Activated T-cell treated with anti-CD3 and anti-CD28 coated beads, Interleukin-2, amount 50 U/mL, for 72 hours (primary cell): ENCODE data around the gene BCAS2. TPM values are rescaled to one million over a fixed set of nuclear protein-coding genes. Genes with fewer than 3 reads are reported as not detected.
"Not testable (repeated sequence)": the region's sequence is repeated elsewhere in the genome, so short reads cannot be mapped to it uniquely, and the experiment has no call there.

Experiments
- ATAC-seq, 2 donors: fragments of 150-1000 bp; cut with Tn5 transposase; replicated peaks in 1 of 2; 2 replicates each; pipeline ENCODE4 v1.10.0; 2021; ENCODE audit warnings: moderate library complexity in 2 of 2, mild to moderate bottlenecking in 1 of 2
- DNase-seq, 2 donors: peaks; one replicate each; pipeline ENCODE4 v3.0.0; 2021 to 2022; ENCODE audit warnings: mixed read lengths in 1 of 2
- H3K27ac Mint-ChIP-seq: one replicate; pipeline ENCODE4 v1.8.0; 2022; ENCODE audit warnings: mild to moderate bottlenecking, moderate library complexity, mixed read lengths
- H3K27me3 Mint-ChIP-seq: one replicate; pipeline ENCODE4 v1.8.0; 2022; ENCODE audit warnings: low read depth, mixed read lengths
- H3K36me3 Mint-ChIP-seq, 2 donors: one replicate each; pipeline ENCODE4 v1.8.0; 2022; ENCODE audit warnings: mixed read lengths in 2 of 2, mild to moderate bottlenecking in 1 of 2; ENCODE audit not compliant: insufficient read depth in 2 of 2
- H3K4me1 Mint-ChIP-seq: one replicate; pipeline ENCODE4 v1.8.0; 2022; ENCODE audit warnings: low read depth, mixed read lengths
- H3K4me3 Mint-ChIP-seq, 2 donors: one replicate each; pipeline ENCODE4 v1.8.0; 2022; ENCODE audit warnings: mild to moderate bottlenecking in 2 of 2, mixed read lengths in 2 of 2, moderate library complexity in 2 of 2
- H3K9me3 Mint-ChIP-seq, 2 donors: one replicate each; pipeline ENCODE4 v1.8.0; 2022; ENCODE audit warnings: mixed read lengths in 2 of 2
- total RNA-seq, 2 donors: library from RNA; stranded (reverse); gene quantifications; one replicate each; pipeline ENCODE4 v1.2.3, GENCODE V29; 2022

Gene BCAS2
- total RNA-seq, 2 donors from 2014 or later: 27.5 to 30.4 TPM

DNA sequence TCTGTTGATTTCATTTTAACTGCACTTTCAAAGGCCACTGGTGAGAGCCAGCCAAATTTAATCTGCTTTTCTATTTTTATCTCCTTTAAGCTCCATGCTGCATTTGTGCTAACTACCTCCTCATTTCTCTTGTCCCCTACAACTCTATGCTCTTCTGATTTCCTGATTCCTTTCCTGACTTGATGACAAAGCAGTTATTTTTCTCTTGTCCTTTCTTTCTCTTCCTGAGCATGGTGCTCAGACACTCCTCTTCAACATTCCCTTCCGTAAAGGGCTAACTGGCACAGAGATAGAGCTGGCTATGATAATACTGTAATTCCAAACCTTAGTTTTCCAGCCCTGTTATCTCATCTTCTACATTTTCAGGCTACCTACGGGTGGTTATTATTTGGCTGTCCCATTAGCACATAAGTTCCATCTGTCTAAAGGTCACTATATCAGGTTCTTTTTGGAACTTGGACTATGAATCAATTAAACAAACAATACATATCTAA is 6.8 kb upstream of the BCAS2 start:
- no peaks in the 10 kb centered on the region for H3K9me3 Mint-ChIP-seq
- H3K4me1 Mint-ChIP-seq: no peaks in the 10 kb centered on the region
- H3K27me3 Mint-ChIP-seq: no peaks in the 10 kb centered on the region

DNA sequence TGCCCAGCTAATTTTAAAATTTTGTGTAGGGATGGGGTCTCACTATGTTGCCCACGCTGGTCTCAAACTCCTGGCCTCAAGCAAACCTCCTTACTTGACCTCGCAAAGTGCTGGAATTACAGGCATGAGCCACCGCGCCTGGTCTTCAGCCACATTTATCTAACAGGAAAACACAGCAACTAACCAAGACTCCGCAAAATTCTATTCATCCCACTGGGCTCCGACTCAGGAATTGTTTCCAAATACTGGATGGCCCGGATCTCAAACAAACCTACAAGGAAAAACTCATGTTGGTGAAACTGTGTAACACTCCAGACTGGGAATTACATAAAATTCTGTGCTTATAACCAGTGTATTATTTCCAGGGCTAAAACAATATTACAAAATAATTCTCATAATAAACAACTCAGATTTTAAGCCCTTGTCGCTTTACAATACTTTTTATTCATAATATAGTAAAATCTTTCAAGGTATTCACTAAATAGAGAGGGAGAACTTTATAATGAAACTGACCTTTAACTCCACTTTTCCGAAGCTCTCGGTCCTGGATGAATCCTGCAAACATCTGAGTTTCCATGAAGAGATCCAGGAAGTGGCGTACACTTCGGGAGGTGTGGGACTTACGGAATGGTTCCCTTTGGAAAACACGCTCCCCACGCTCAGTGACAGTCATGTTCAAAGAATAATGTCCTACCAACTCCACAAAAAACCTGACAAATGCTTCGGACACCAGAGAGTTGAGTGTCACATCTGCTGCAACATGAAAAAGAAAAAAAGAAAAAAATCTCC is 6.0 kb upstream of the BCAS2 start:
- Mint-ChIP-seq H3K4me3 (no peak overlapping the region), H3K4me1 (peaks cover 4% of the 10 kb centered on the region), H3K27me3 (no peaks in the 10 kb centered on the region), H3K36me3 (peaks cover 0 to 3% of the 10 kb centered on the region in 2 donors), H3K27ac (no peak overlapping the region), H3K9me3 (peaks cover 0 to under 1% of the 10 kb centered on the region in 2 donors)
- no peak for DNase-seq
- ATAC-seq: no peak

More for the DNA sequence above, 6.8 kb upstream of the BCAS2 start:
- ATAC-seq: no peak
- Mint-ChIP-seq H3K4me3 (no peak overlapping the region), H3K36me3 (peaks cover 0 to 2% of the 10 kb centered on the region in 2 donors), H3K27ac (no peak overlapping the region)
- no peak for DNase-seq

DNA sequence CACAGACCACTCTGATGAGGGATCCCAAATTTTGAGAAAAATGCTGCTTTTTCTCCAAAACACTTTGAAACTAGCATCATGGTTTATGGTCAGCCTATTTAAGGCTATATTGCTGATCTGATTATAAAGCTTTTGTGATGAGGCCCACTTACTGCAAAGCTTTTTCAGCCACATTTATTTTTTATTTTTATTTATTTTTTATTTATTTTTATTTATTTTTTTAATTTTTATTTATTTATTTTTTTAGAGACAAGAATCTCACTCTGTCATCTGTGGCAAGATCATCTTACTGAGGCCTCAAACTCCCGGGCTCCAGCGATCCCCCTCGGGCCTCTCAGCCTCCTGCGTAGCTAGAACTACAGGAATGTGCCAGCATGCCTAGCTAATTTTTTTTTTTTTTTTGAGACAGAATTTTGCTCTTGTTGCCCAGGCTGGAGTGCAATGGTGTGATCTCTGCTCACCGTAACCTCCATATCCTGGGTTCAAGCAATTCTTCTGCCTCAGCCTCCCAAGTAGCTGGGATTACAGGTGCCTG is 5.2 kb upstream of the BCAS2 start:
- H3K4me3 Mint-ChIP-seq: no peak overlapping the region
- ATAC-seq (no peak), DNase-seq (no peak)
- H3K27me3 Mint-ChIP-seq: no peaks in the 10 kb centered on the region
- no peak overlapping the region for H3K27ac Mint-ChIP-seq
- peaks cover 0 to 3% of the 10 kb centered on the region in 2 donors for H3K9me3 Mint-ChIP-seq
- H3K4me1 Mint-ChIP-seq: peaks cover 12% of the 10 kb centered on the region
- H3K36me3 Mint-ChIP-seq: peaks cover 2 to 5% of the 10 kb centered on the region in 2 donors

DNA sequence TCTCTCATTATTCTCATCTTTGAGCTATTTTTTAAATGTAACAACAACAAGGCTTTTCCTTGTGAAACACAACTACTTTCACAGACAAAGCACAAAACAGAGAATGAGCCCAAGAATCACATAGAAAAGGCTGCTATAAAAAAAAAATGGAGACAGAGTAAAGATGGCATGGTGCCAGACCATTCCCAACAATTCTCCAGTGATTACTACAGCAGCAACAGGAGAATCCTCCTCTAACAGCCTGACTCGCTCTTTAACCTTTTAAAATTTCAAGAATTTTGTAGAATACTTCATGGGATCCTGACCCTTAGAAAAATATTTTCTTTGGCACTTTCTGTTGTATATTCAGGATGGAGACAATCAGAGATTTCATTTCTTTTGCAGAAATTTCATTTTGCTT is 3.8 kb upstream of the BCAS2 start:
- no peak for ATAC-seq
- Mint-ChIP-seq H3K9me3 (peaks cover 0 to 3% of the 10 kb centered on the region in 2 donors), H3K4me3 (no peak overlapping the region), H3K27me3 (no peaks in the 10 kb centered on the region), H3K27ac (no peak overlapping the region), H3K4me1 (peaks cover 12% of the 10 kb centered on the region), H3K36me3 (peaks cover 2 to 7% of the 10 kb centered on the region in 2 donors)
- no peak for DNase-seq

DNA sequence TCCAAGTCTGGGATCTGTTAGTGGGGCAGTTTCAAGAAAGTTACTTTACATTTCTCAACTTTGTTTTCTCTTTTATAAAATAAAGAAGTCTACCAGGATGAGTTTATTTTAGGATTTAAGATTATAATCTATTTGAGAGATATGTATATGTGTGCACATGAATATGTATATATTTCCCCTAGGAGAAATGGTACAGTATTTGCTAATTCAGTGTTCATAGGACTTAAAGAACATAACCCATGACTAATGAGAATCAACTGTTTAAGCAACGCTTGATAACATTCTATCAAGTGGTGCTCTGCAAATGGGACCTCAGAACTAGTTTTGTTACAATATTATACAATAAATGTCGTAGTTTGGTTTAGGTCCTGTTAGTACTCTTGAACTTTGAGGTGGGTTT is 7.0 kb downstream of the BCAS2 start:
- DNase-seq (no peak), ATAC-seq (no peak)
- Mint-ChIP-seq H3K9me3 (no peaks in the 10 kb centered on the region), H3K27me3 (no peaks in the 10 kb centered on the region), H3K4me1 (peaks cover 17% of the 10 kb centered on the region), H3K4me3 (no peak overlapping the region), H3K36me3 (peaks cover 9 to 36% of the 10 kb centered on the region in 2 donors), H3K27ac (no peak overlapping the region)

DNA sequence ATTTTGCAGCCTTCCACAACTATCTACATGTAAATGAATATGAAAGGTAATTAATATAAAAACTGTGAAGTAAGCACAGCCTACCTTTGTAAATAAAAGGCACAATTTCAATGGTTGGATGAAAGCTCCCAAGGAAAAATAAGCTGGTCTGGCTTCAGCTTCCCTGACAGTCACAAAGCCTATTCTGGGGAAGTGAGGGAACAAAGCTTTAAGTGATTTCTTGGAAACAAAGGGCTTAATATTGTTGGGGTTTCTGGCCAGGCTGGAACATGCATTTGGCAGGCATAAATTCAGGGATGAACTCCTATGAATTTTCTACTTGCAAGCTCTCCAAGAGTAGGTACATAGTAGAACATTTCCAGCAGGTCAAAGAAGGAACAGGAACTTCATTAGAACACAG is 17.3 kb downstream of the BCAS2 start:
- no peak overlapping the region for H3K4me3 Mint-ChIP-seq
- H3K27me3 Mint-ChIP-seq: no peaks in the 10 kb centered on the region
- no peak overlapping the region for H3K27ac Mint-ChIP-seq
- H3K36me3 Mint-ChIP-seq: peaks cover 12 to 41% of the 10 kb centered on the region in 2 donors
- peaks cover 2 to 3% of the 10 kb centered on the region in 2 donors for H3K9me3 Mint-ChIP-seq
- H3K4me1 Mint-ChIP-seq: no peaks in the 10 kb centered on the region
- no peak for ATAC-seq
- DNase-seq: no peak

DNA sequence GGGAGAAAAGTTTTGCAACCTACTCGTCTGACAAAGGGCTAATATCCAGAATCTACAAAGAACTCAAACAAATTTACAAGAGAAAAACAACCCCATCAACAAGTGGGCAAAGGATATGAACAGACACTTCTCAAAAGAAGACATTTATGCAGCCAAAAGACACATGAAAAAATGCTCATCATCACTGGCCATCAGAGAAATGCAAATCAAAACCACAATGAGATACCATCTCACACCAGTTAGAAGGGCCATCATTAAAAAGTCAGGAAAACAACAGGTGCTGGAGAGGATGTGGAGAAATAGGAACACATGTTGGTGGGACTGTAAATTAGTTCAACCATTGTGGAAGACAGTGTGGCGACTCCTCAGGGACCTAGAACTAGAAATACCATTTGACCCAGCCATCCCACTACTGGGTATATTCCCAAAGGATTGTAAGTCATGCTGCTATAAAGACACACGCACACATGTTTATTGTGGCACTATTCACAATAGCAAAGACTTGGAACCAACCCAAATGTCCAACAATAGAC is 18.4 kb downstream of the BCAS2 start:
- H3K36me3 Mint-ChIP-seq: peaks cover 9 to 33% of the 10 kb centered on the region in 2 donors
- not testable (repeated sequence) for H3K4me1 Mint-ChIP-seq, H3K27me3 Mint-ChIP-seq, ATAC-seq, H3K9me3 Mint-ChIP-seq, DNase-seq, H3K27ac Mint-ChIP-seq, H3K4me3 Mint-ChIP-seq

DNA sequence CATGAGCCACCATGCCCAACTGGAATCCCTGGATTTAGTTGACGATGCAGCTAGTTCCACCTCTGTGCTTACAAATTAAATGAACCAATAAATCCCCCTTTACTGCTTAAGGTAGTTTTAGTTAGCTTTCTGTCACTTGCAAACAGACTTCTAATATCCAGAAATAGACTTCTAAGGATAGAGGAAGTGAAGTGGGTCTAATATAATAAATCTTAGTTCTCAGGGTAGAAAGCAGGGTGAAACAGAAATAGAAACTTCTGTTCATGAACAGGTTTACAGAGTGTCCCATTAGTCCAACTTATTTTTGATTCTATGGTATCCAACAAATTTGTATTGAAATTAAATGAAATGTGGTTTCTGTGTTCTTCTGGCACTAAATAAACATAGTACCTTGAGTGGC is 20.1 kb downstream of the BCAS2 start:
- Mint-ChIP-seq H3K36me3 (peaks cover 9 to 19% of the 10 kb centered on the region in 2 donors), H3K9me3 (peaks cover 2 to 3% of the 10 kb centered on the region in 2 donors), H3K27ac (no peak overlapping the region), H3K4me1 (no peaks in the 10 kb centered on the region), H3K27me3 (no peaks in the 10 kb centered on the region), H3K4me3 (no peak overlapping the region)
- DNase-seq (no peak), ATAC-seq (no peak)

DNA sequence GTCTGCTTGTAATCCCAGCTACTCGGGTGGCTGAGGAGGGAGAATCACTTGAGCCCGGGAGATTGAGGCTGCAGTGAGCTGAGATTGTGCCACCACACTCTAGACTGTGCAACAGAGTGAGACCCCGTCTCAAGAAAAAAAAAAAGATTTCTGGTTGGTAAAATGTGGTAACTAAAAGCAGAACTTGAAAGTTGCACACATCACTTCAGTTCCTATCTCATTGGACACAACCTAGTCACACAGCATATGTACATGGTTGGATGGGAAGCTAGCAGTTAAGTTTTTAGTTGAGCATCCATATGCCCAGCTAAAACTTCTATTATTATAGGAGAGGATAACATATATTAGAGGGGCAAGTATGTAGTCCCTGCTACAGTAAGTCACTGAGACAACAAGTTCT is 22.1 kb downstream of the BCAS2 start:
- H3K36me3 Mint-ChIP-seq: no peaks in the 10 kb centered on the region
- ATAC-seq (no peak), DNase-seq (no peak)
- no peaks in the 10 kb centered on the region for H3K9me3 Mint-ChIP-seq
- no peaks in the 10 kb centered on the region for H3K27me3 Mint-ChIP-seq
- H3K4me3 Mint-ChIP-seq: no peak overlapping the region
- no peak overlapping the region for H3K27ac Mint-ChIP-seq
- no peaks in the 10 kb centered on the region for H3K4me1 Mint-ChIP-seq

DNA sequence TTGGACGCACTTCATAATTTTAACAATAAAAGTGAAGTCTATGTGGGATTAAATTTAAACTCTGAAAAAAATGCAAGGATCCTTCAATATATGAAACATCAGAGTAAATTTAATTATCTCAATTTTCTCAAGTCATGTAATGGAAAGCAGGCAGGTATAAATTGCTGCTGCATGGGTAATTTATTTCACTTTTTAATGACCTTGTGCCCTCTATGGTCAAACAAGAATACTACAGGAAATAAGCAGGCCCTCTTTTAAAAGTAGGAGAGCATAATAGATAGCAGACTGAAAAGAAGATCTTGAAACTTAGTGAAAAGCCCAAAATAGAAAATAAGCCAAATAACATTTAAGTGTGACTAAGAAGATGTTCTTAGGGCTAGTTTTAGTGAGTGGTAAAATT is 22.9 kb downstream of the BCAS2 start:
- no peaks in the 10 kb centered on the region for H3K9me3 Mint-ChIP-seq
- ATAC-seq (no peak), DNase-seq (no peak)
- H3K27me3 Mint-ChIP-seq: no peaks in the 10 kb centered on the region
- H3K4me1 Mint-ChIP-seq: no peaks in the 10 kb centered on the region
- H3K36me3 Mint-ChIP-seq: no peaks in the 10 kb centered on the region
- no peak overlapping the region for H3K27ac Mint-ChIP-seq
- H3K4me3 Mint-ChIP-seq: no peak overlapping the region

DNA sequence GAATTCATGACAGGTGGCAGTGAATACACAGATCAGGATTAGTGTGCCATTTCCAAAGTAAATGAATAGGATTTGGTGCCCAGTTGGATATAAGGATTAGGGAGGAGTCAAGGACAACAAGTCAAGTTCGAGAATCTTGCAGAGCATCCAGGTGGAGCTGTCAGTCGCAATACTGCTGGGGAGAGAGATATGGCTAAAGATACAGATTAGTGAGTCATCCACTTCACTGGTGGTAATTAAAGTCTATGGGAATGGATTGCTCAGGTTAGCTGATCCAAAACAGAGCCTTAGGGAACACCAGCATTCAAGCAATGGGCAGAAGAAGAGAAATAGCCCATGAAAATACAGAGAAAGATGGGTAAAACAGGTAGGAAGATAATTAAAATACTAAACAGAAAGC is 26.8 kb downstream of the BCAS2 start:
- H3K27ac Mint-ChIP-seq: no peak overlapping the region
- DNase-seq (no peak), ATAC-seq (no peak)
- H3K4me1 Mint-ChIP-seq: no peaks in the 10 kb centered on the region
- no peaks in the 10 kb centered on the region for H3K36me3 Mint-ChIP-seq
- no peak overlapping the region for H3K4me3 Mint-ChIP-seq
- H3K27me3 Mint-ChIP-seq: no peaks in the 10 kb centered on the region
- no peaks in the 10 kb centered on the region for H3K9me3 Mint-ChIP-seq

DNA sequence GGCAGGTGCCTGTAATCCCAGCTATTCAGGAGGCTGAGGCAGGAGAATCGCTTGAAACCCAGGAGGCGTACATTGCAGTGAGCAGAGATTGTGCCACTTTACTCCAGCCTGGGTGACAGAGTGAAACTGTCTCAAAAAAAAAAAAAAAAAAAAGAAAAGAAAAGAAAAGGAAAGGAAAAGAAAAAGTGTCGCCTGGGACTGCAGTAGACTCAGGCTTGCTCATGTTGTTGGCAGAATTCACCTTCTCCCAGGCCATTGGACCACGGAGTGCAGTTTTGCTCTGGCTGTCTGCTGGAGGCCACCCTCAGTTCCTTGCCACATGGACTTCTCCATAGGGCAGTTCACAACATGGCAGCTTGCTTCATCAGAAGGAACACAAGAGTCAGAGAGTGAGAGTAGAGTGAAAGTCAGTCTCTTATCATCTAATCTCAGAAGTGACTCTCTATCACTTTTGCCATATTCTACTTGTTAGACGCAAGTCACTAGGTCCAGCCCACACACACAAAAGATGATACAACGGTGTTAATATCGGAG is 29.2 kb downstream of the BCAS2 start:
- H3K27ac Mint-ChIP-seq: no peak overlapping the region
- peaks cover 0 to 2% of the 10 kb centered on the region in 2 donors for H3K36me3 Mint-ChIP-seq
- H3K4me3 Mint-ChIP-seq: no peak overlapping the region
- no peaks in the 10 kb centered on the region for H3K27me3 Mint-ChIP-seq
- ATAC-seq: no peak
- no peaks in the 10 kb centered on the region for H3K9me3 Mint-ChIP-seq
- DNase-seq: no peak
- H3K4me1 Mint-ChIP-seq: no peaks in the 10 kb centered on the region

DNA sequence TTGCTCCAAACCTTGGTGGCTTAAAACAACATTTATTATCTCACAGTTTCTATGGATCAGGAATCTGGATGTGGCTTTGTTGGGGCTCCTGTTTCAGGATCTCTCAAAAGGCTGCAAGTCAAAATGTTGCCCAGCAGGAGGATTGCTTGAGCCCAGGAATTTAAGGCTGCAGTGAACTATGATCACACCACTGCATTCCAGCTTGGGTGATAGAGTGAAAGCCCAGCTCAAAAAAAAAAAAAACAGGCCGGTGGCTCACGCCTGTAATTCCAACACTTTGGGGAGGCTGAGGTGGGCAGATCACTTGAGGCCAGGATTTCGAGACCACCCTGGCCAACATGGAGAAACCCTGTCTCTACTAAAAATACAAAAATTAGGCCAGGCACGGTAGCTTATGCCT is 30.0 kb downstream of the BCAS2 start:
- peaks cover 0 to 2% of the 10 kb centered on the region in 2 donors for H3K36me3 Mint-ChIP-seq
- no peak overlapping the region for H3K4me3 Mint-ChIP-seq
- no peaks in the 10 kb centered on the region for H3K27me3 Mint-ChIP-seq
- no peak for ATAC-seq
- no peak overlapping the region for H3K27ac Mint-ChIP-seq
- DNase-seq: no peak
- no peaks in the 10 kb centered on the region for H3K9me3 Mint-ChIP-seq
- H3K4me1 Mint-ChIP-seq: no peaks in the 10 kb centered on the region
